Transverse colon (tissue), 4 donors: ENCODE data around the gene RPL19.
A peak's percentile ranks its signal among the peaks of the same experiment; 100 is the strongest.

Experiments
- CTCF ChIP-seq, 5 experiments: fragments of 200-600 bp in 3 of 5; fragments of 450-650 bp in 2 of 5; sonication (generic) in 3 of 5; IDR thresholded peaks; 1 replicate in 2 of 5; 2 replicates in 3 of 5; pipeline ENCODE4 v1.5.1; 2016 to 2017; ENCODE audit warnings: antibody characterized with exemption in 5 of 5, inconsistent platforms in 3 of 5, mild to moderate bottlenecking in 2 of 5, moderate library complexity in 1 of 5
- POLR2A ChIP-seq: fragments of 450-650 bp; IDR thresholded peaks from one replicate; pipeline ENCODE4 v1.6.1; 2016; ENCODE audit warnings: antibody characterized with exemption, mild to moderate bottlenecking, moderate library complexity
- POLR2AphosphoS5 ChIP-seq, 3 donors: sonication (generic); formaldehyde crosslinking; IDR thresholded peaks; one replicate each; pipeline ENCODE4 v1.6.1; 2016; ENCODE audit warnings: antibody characterized with exemption in 3 of 3

GRCh38 chr17:39164675-39165143 lies 35.4 kb upstream of the RPL19 start:
- TF ChIP-seq CTCF (IDR thresholded peaks at IDR 0.05) (peak; percentile 75 to 87 (median 80)), POLR2AphosphoS5 (IDR thresholded peaks at IDR 0.05) (peak in 1 of 3 donors; percentile 29), POLR2A (no peak)
